Cardiac fibroblast (primary cell): Measurements from ENCODE around the gene FAM13B.
A peak's percentile ranks its signal among the peaks of the same experiment; 100 is the strongest.
"Not testable (repeated sequence)": the region's sequence is repeated elsewhere in the genome, so short reads cannot be mapped to it uniquely, and the experiment has no call there.

Source experiments
- DNase-seq, 2 donors: peaks; one replicate each; pipeline versions ENCODE4 v3.0.0 to v3.0.0-alpha.2; 2010; ENCODE audit warnings: low read depth in 2 of 2
- H3K4me3 ChIP-seq, 2 donors: replicated peaks in 1 of 2; 1 replicate in 1 of 2; 2 replicates in 1 of 2; pipeline ENCODE4 v1.5.1; 2011; ENCODE audit warnings: low read depth in 2 of 2, low read length in 2 of 2, mild to moderate bottlenecking in 2 of 2, moderate library complexity in 1 of 2
- TF ChIP-seq, protein P1 (sequence below): IDR thresholded peaks from one replicate; pipeline ENCODE4 v1.5.1; 2011; ENCODE audit warnings: low read depth, mild to moderate bottlenecking, low read length, inconsistent platforms

FAM13B gene

GRCh38 chr5:137945825-137946224, 87.1 kb downstream of the FAM13B start:
- no peak overlapping the region for H3K4me3 ChIP-seq
- TF ChIP-seq, protein P1, sequence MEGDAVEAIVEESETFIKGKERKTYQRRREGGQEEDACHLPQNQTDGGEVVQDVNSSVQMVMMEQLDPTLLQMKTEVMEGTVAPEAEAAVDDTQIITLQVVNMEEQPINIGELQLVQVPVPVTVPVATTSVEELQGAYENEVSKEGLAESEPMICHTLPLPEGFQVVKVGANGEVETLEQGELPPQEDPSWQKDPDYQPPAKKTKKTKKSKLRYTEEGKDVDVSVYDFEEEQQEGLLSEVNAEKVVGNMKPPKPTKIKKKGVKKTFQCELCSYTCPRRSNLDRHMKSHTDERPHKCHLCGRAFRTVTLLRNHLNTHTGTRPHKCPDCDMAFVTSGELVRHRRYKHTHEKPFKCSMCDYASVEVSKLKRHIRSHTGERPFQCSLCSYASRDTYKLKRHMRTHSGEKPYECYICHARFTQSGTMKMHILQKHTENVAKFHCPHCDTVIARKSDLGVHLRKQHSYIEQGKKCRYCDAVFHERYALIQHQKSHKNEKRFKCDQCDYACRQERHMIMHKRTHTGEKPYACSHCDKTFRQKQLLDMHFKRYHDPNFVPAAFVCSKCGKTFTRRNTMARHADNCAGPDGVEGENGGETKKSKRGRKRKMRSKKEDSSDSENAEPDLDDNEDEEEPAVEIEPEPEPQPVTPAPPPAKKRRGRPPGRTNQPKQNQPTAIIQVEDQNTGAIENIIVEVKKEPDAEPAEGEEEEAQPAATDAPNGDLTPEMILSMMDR = no peak
- DNase-seq = no peak

GRCh38 chr5:137944280-137944679, 88.6 kb downstream of the FAM13B start:
- peak in 1 of 2 donors; percentile 17 for DNase-seq

DNA sequence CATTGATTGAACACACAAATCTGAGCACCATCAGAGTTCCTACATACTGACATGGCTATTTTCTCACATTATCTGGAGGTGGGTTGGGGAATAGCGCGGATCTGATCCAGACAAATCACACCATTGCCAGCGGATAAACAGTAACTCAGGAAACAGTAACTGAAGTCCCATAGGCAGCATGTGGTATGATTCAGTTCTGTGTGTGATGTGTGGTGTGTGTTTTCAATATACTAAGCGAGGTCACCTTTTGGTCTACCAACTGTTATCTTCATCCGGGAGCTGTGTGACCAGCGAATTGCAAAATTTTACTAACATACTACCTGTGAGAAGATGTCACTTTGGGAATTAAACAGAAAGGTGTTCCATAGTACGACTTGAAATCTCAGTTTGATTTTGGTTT, 93.5 kb downstream of the FAM13B start:
- DNase-seq = no peak
- TF ChIP-seq, protein P1 = no peak

More at GRCh38 chr5:137944280-137944679, 88.6 kb downstream of the FAM13B start:
- H3K4me3 ChIP-seq = not testable (repeated sequence)

DNA sequence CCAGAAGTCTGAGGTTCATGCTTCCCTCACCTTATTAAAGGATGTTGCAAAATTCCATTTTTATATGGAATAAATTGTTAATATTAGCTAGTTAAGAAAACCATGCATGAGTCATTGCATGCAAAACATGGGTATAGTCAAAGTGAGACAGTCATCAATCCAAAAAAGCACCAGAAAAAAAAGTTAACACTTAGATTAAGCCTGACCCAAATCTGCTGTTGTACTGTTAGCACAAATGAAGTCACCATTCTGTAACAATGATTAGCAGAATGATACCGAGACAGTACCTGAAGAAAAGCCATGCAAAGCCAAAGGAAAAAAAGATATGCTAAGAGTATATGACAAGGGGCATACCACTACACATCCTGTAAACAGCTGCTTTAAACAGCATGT, 94.1 kb downstream of the FAM13B start:
- no peak overlapping the region for H3K4me3 ChIP-seq
- DNase-seq = no peak
- TF ChIP-seq, protein P1 = no peak

More for the DNA sequence above, 93.5 kb downstream of the FAM13B start:
- H3K4me3 ChIP-seq = no peak overlapping the region

DNA sequence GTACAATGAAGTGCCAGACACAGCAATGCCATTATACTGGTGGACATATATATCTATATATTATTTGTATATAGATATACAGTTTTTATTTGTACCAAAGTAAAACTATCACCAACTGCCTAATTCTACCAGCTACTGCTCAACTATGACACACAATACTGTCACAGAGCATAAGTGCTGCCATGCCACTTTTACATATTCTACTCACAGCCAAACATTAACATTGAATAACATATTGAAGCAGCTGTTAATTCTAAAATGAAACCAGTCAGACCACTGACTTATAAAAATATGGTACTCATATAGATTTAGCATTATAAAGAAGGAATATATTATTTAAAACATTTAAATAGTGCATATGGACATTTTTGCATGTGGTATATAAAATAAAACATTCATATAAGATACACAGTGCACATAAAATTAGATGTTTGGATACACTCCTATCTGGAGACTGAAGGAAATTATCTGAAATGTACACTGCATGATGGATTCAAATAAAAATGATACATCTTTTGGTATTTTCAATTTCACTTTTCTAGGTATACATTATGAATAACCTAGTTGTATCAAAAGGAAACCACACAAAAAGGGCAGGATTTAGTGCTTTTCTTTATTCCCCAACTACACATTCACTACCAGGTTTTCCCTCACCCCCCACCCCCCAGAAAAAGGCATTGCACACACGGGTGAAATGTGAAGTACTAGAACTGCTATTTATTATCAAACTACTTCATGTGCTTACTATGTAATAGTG, 94.7 kb downstream of the FAM13B start:
- TF ChIP-seq, protein P1 = no peak

GRCh38 chr5:137935694-137936093, 97.2 kb downstream of the FAM13B start:
- TF ChIP-seq, protein P1 = no peak
- no peak overlapping the region for H3K4me3 ChIP-seq
- no peak for DNase-seq

More for the DNA sequence above, 94.7 kb downstream of the FAM13B start:
- no peak for DNase-seq
- H3K4me3 ChIP-seq = no peak overlapping the region

DNA sequence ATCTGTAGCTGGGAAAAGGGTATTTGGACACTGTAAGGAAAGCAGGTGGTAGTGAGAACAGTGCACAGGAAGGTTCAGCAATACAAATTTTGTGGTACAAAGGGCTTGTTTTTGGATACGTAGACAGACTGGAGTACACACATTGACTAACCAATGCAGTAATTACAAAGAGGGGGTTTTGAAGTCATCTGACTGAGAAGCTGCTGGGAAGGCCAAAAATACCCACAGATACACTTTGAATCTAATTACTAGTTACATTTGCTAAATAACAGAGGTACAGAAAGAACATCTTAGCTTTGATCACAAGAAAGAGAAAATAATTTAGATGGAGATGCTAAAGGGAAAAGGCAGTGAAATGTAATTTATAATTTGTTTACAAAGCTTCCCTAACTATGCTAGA, 97.7 kb downstream of the FAM13B start:
- H3K4me3 ChIP-seq = no peak overlapping the region
- TF ChIP-seq, protein P1 = no peak
- no peak for DNase-seq
